ENCODE measurements around the gene NEK1. TPM values are rescaled to one million over a fixed set of nuclear protein-coding genes. Genes with fewer than 3 reads are reported as not detected.

NEK1 gene
- polyA plus RNA-seq, 1 donor (not counting 4 experiments of a cell fraction or from before 2014, with no cell fraction given) = 7.8 TPM

- Histone ChIP-seq H4K20me1 (ENCODE audit: control insufficient read depth, extremely low read depth, insufficient read depth, low read length) (no peaks in the 10 kb centered on the region), H3K4me3 (ENCODE audit: control insufficient read depth in 2 of 3, extremely low read depth in 1 of 3, insufficient read depth in 2 of 3, low read depth in 1 of 3, low read length in 3 of 3) (no peak overlapping the region), H3K4me1 (ENCODE audit: control insufficient read depth, extremely low read depth, insufficient read depth, low read length) (no peaks in the 10 kb centered on the region), H3K27ac (ENCODE audit: control insufficient read depth, insufficient read depth, low read length) (no peak overlapping the region), H3K4me2 (ENCODE audit: control insufficient read depth, extremely low read depth, insufficient read depth, low read depth, low read length) (no peak overlapping the region), H3K9me3 (ENCODE audit: control insufficient read depth, low read depth, low read length) (no peaks in the 10 kb centered on the region), H3K9me1 (ENCODE audit: control insufficient read depth, extremely low read depth, insufficient read depth, low read length) (no peaks in the 10 kb centered on the region), H3K36me3 (ENCODE audit: control insufficient read depth in 2 of 2, extremely low read depth in 1 of 2, insufficient read depth in 2 of 2, low read length in 2 of 2) (peaks cover 0 to 3% of the 10 kb centered on the region in 2 experiments), H3K79me2 (ENCODE audit: control insufficient read depth, insufficient read depth, low read length) (no peaks in the 10 kb centered on the region), H2AFZ (ENCODE audit: control insufficient read depth, low read length) (no peak overlapping the region), H3K27me3 (ENCODE audit: control insufficient read depth, extremely low read depth, insufficient read depth, low read length) (no peaks in the 10 kb centered on the region), H3K9ac (ENCODE audit: control insufficient read depth, extremely low read depth, insufficient read depth, low read length) (no peak overlapping the region)
- DNase-seq (ENCODE audit: low read depth, low spot score) (no peak), FAIRE-seq (no peak)
- dilution Hi-C loops (cut with MboI; ENCODE audit: extremely low pct_ligation_motif_present, low sequenced_read_pairs) = no loop called here
- no peak for TF ChIP-seq EZH2 (IDR thresholded peaks at IDR 0.05; ENCODE audit: low read length)
- TF ChIP-seq, protein P1, sequence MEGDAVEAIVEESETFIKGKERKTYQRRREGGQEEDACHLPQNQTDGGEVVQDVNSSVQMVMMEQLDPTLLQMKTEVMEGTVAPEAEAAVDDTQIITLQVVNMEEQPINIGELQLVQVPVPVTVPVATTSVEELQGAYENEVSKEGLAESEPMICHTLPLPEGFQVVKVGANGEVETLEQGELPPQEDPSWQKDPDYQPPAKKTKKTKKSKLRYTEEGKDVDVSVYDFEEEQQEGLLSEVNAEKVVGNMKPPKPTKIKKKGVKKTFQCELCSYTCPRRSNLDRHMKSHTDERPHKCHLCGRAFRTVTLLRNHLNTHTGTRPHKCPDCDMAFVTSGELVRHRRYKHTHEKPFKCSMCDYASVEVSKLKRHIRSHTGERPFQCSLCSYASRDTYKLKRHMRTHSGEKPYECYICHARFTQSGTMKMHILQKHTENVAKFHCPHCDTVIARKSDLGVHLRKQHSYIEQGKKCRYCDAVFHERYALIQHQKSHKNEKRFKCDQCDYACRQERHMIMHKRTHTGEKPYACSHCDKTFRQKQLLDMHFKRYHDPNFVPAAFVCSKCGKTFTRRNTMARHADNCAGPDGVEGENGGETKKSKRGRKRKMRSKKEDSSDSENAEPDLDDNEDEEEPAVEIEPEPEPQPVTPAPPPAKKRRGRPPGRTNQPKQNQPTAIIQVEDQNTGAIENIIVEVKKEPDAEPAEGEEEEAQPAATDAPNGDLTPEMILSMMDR (optimal IDR thresholded peaks at IDR 0.05 in 1 of 3, IDR thresholded peaks at IDR 0.05 in 1 of 3, conservative IDR thresholded peaks at IDR 0.05 in 1 of 3; ENCODE audit: extremely low read depth in 1 of 3, insufficient read depth in 2 of 3, low read length in 3 of 3) = no peak
Measured at GRCh38 chr4:169583563-169583962, 28.8 kb downstream of the NEK1 start.

GRCh38 chr4:169582706-169583105, 29.7 kb downstream of the NEK1 start:
- no peak overlapping the region for H3K27ac ChIP-seq (ENCODE audit: control insufficient read depth, insufficient read depth, low read length)
- no peak overlapping the region for H2AFZ ChIP-seq (ENCODE audit: control insufficient read depth, low read length)
- peaks cover 0 to 3% of the 10 kb centered on the region in 2 experiments for H3K36me3 ChIP-seq (ENCODE audit: control insufficient read depth in 2 of 2, extremely low read depth in 1 of 2, insufficient read depth in 2 of 2, low read length in 2 of 2)
- TF ChIP-seq, protein P1 (optimal IDR thresholded peaks at IDR 0.05 in 1 of 3, IDR thresholded peaks at IDR 0.05 in 1 of 3, conservative IDR thresholded peaks at IDR 0.05 in 1 of 3; ENCODE audit: extremely low read depth in 1 of 3, insufficient read depth in 2 of 3, low read length in 3 of 3) = no peak
- no peak for TF ChIP-seq EZH2 (IDR thresholded peaks at IDR 0.05; ENCODE audit: low read length)
- H4K20me1 ChIP-seq (ENCODE audit: control insufficient read depth, extremely low read depth, insufficient read depth, low read length) = no peaks in the 10 kb centered on the region
- H3K9me1 ChIP-seq (ENCODE audit: control insufficient read depth, extremely low read depth, insufficient read depth, low read length) = no peaks in the 10 kb centered on the region
- DNase-seq (ENCODE audit: low read depth, low spot score) (no peak), FAIRE-seq (no peak)
- no peak overlapping the region for H3K4me2 ChIP-seq (ENCODE audit: control insufficient read depth, extremely low read depth, insufficient read depth, low read depth, low read length)
- H3K9ac ChIP-seq (ENCODE audit: control insufficient read depth, extremely low read depth, insufficient read depth, low read length) = no peak overlapping the region
- H3K79me2 ChIP-seq (ENCODE audit: control insufficient read depth, insufficient read depth, low read length) = no peaks in the 10 kb centered on the region
- no peaks in the 10 kb centered on the region for H3K27me3 ChIP-seq (ENCODE audit: control insufficient read depth, extremely low read depth, insufficient read depth, low read length)
- no peaks in the 10 kb centered on the region for H3K4me1 ChIP-seq (ENCODE audit: control insufficient read depth, extremely low read depth, insufficient read depth, low read length)
- H3K9me3 ChIP-seq (ENCODE audit: control insufficient read depth, low read depth, low read length) = no peaks in the 10 kb centered on the region
- dilution Hi-C loops (cut with MboI; ENCODE audit: extremely low pct_ligation_motif_present, low sequenced_read_pairs) = no loop called here
- H3K4me3 ChIP-seq (ENCODE audit: control insufficient read depth in 2 of 3, extremely low read depth in 1 of 3, insufficient read depth in 2 of 3, low read depth in 1 of 3, low read length in 3 of 3) = no peak overlapping the region

All from keratinocyte (primary cell).